IPS-18c (cell line): ENCODE measurements around the gene SMIM33.
"Not testable (repeated sequence)": the region's sequence is repeated elsewhere in the genome, so short reads cannot be mapped to it uniquely, and the experiment has no call there.

Source experiments
- H3K4me3 ChIP-seq: 2 replicates; pipeline ENCODE4 v1.7.0; 2013; ENCODE audit warnings: low read depth, mild to moderate bottlenecking, low read length, moderate library complexity; ENCODE audit not compliant: insufficient read depth
- H3K9me3 ChIP-seq: one replicate; pipeline ENCODE4 v1.6.1; 2013; ENCODE audit warnings: mild to moderate bottlenecking, low read length, moderate library complexity; ENCODE audit not compliant: control insufficient read depth, insufficient read depth

Gene SMIM33

DNA sequence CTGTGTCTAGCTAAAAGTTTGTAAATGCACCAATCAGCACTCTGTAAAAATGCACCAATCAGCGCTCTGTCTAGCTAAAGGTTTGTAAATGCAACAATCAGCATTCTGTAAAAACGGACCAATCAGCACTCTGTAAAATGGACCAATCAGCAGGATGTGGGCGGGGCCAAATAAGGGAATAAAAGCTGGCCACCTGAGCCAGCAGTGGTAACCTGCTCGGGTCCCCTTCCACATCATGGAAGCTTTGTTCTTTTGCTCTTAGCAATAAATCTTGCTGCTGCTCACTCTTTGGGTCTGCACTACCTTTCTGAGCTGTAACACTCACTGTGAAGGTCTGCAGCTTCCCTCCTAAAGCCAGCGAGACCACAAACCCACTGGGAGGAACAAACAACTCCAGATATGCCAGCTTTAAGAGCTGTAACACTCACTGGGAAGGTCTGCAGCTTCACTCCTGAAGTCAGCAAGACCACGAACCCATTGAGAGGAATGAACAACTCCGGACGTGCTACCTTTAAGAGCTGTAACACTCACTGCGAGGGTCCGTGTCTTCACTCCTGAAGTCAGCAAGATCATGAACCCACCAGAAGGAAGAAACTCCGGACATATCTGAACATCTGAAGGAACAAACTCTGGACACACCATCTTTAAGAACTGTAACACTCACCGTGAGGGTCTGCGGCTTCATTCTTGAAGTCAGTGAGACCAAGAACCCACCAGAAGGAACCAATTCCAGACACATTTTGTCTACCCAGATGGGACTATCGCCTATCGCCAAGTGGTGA is 32.4 kb downstream of the SMIM33 start:
- peak overlapping the region; percentile 28; the same call in 1 of the 2 replicates for H3K4me3 ChIP-seq
- H3K9me3 ChIP-seq = not testable (repeated sequence)

DNA sequence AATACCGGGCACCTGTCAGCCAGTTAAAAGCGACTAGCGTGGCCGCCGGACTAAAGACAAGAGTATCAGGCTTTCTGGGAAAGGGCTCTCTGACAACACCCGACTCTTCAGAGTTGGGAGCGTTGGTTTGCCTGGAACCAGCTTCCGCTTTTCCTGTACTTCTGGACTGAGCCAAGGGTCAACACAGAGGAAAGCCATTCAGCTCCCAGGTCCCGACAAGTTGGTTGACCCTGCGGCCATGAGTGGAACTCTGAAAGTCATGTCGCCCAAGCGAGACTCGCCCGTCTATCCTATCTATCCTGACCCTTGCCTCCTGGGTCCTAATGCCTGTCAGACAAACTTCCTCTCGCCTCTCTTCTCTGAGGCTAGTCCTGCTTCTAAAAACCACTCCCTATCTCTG is 33.1 kb downstream of the SMIM33 start:
- H3K9me3 ChIP-seq = not testable (repeated sequence)
- H3K4me3 ChIP-seq = peak overlapping the region; percentile 28; the same call in 1 of the 2 replicates

DNA sequence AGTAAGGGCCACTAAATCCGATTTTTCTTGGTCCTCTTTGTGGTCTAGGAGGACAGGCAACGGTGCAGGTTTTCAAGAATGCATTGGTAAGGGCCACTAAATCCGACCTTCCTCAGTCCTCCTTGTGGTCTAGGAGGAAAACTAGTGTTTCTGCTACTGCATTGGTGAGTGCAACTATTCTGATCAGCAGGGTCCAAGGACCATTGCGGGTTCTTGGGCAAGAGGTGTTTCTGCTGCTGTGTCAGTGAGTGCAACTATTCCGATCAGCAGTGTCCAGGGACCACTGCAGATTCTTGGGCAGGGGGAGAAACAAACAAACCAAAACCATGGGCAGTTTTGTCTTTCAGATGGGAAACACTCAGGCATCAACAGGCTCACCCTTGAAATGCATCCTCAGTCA is 33.9 kb downstream of the SMIM33 start:
- not testable (repeated sequence) for H3K9me3 ChIP-seq

DNA sequence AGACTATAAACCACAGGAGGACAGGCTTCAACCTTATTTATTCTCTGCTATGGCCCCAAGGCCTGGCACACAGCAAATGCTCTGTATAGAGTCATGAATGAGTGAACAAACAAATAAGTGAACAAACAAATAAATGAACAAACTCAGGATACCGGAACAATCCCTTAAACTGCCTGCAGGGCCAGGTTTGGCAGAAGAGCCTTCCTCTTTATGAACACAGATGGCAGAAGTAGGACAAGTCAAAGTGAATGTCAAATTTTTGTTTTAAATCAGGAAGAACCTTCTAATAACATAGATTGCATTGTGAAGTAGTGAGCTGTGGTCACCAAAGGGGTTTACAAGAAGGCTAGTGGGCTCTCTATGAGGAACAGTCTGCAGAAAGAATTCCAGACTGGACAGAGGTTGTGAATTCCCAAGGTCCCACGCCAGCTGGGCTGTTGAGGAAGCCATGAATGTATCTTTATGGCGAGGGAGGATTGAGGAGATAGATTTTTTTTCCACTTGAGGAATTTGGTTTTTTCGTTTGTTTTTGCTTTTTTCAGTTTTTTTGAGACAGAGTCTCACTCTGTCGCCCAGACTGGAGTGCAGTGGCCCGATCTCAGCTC is 42.1 kb downstream of the SMIM33 start:
- no peak overlapping the region for H3K4me3 ChIP-seq
- H3K9me3 ChIP-seq = peaks cover 2% of the 10 kb centered on the region

More for the DNA sequence above, 33.9 kb downstream of the SMIM33 start:
- not testable (repeated sequence) for H3K4me3 ChIP-seq

DNA sequence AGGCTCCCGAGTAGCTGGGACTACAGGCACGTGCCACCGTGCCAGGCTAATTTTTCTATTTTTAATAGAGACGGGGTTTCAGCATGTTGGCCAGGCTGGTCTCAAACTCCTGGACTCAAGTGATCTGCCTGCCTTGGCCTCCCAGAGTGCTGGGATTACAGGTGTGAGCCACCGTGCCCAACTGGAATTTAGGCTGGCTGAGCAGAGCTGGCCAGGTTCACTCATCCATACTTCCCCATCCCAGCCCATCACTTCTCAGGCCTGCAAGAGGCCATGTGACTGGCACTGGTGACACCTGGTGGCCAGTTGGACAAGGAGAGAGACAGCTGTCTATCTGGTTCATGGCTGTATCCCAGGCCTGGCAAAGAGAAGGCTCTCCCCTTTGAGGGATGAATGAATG is 42.6 kb downstream of the SMIM33 start:
- H3K9me3 ChIP-seq, H3K4me3 ChIP-seq: not testable (repeated sequence)

DNA sequence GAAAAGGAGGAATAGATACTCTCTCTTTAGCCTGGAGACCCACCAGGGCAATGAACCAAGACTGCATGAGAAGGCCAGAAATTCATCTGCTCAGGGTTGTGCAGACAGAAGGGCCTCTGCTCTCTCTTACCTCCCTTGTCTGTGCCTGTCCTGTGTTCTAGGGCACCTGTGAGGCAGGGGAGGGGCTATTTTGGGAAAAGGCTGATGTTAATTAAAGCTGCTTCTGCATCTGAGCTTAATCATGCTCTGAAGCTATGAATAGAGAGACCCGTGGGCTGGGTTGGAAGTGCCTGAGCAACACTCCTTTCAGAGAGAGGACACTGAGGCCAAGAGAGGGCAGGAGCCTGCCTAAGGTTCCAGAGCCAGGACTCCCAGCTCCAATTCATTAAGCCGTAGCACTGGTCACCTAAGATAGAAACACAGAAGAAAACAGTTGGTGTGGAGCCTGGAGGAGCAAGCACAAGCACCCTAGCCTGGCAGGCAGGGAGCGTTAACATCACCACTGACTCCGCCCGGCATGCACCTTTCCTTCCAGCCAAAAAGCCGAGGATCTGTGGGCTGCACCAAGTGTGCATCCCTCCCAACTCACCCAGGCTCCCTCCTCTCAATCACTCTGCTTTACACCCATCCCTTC is 43.2 kb downstream of the SMIM33 start:
- H3K9me3 ChIP-seq = peaks cover 2% of the 10 kb centered on the region
- H3K4me3 ChIP-seq = no peak overlapping the region

DNA sequence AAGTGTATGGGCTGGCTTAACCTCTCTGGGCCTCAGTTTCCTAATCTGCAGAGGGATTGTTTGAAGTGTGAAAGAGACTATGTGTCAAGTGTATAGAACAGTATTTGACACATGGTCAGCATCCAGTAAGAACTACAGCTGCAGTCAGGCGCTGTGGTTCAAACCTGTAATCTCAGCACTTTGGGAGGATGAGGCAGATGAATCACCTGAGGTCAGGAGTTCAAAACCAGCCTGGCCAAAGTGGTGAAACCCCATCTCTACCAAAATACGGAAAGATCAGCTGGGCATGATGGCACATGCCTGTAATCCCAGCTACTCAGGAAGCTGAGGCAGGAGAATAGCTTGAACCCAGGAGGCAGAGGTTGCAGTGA is 43.7 kb downstream of the SMIM33 start:
- Histone ChIP-seq H3K4me3 (no peak overlapping the region), H3K9me3 (peaks cover 2% of the 10 kb centered on the region)

DNA sequence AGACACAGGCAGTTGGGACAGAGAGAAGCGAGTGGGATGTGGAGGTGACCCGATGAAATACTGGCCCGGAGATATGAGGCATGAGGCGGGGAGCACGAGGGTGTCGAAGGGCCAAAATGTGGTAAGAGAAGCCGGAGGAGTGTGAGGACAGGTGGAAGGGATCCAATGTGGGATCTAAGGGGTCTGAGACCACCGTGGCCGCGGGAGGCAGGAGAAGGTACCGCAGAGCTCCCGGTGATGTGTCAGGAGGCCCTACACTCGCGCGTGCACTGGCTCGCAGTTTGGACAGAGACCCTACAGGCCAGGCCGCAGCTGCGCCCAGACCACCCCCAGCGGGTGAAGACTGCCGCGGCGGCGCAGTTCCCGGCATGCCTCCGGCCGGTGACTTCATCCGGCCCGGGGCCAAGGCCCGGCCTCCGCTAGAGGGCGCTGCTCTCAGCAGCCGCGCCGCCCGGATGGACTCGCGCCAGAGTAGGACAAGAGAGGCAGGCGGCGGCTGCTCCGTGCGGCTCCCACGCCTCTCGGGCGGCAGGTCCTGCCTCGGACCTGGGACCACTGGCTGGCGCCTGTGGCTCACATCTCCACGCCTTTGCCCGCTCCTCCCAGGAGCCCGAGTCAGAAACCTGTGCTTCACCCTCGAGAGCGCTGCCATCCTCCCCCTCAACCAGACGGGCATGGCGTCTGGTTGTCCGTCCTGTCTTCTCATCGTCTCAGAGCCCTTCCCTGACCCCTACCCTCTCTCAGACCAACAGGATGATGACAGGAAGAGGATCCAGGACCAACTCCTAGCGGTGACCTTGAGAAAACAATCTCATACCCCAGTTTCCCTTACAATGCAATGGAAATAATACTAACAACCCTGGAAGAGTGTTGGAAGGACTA is 47.1 kb downstream of the SMIM33 start:
- peak overlapping the region; percentile 57 for H3K4me3 ChIP-seq

More for the DNA sequence above, 47.1 kb downstream of the SMIM33 start:
- no peaks in the 10 kb centered on the region for H3K9me3 ChIP-seq
